ENCODE measurements around the gene SPOCK1. TPM values are rescaled to one million over a fixed set of nuclear protein-coding genes. Genes with fewer than 3 reads are reported as not detected.

SPOCK1 gene
- polyA plus RNA-seq, 3 donors: 1.8 to 5.7 (median 2.1) TPM

DNA sequence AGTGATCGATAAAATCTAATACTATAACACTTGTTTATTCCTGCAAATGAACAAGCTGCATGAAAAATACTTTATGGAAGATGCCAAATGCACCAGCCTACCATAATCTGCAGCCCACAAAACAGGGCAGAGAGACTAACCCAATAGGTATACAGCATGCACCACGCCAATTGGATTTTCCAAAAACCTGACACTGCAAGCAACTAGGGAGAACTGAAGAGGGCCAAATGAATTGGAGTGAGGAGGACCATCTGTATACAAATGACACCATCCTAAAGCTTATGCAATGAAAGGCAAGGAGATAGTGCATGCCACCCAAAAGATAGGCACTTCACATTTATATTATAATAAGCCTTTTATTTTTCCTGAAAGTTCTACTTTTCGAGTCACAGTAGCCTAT lies 100.4 kb downstream of the SPOCK1 start:
- DNase-seq: no peak
- H3K9ac ChIP-seq (ENCODE audit: insufficient read depth, low read length, poor library complexity, severe bottlenecking): no peak overlapping the region
- no CpG with 5 or more reads among the region's 3 CpGs for WGBS (ENCODE audit: insufficient coverage)

DNA sequence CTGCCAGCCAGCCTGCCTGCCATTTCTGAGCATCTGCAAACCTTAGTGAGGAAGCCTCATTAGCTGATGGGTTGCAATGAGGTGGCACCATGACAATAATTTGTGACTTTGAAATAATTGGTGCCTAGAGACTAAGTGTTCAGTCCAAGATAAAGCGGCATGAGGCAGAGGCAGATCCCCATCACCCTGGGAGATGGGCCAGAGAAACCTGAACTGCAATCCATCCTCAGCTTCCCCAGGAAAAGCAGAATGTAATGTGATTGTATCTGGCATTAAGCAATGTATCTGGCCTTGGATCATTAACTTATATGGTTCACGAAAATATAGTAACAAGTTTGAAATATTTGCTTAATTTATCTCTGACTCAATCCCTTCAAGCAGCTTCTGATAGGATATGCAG lies 101.0 kb downstream of the SPOCK1 start:
- H3K36me3 Mint-ChIP-seq: no peaks in the 10 kb centered on the region
- H3K9me3 Mint-ChIP-seq: no peaks in the 10 kb centered on the region
- Histone ChIP-seq H3K9ac (ENCODE audit: insufficient read depth, low read length, poor library complexity, severe bottlenecking) (no peak overlapping the region), H3K4me2 (replicated peaks; ENCODE audit: extremely low read depth, low read length, poor library complexity, severe bottlenecking) (no peak overlapping the region), H3K9me3 (replicated peaks in 1 of 2; ENCODE audit: control insufficient read depth in 1 of 2, insufficient read depth in 1 of 2, low read length in 2 of 2) (no peaks in the 10 kb centered on the region), H2AFZ (ENCODE audit: insufficient read depth, low read depth, low read length, poor library complexity, severe bottlenecking) (no peak overlapping the region), H3K4me3 (replicated peaks in 1 of 3; ENCODE audit: low read depth in 2 of 3, low read length in 3 of 3) (no peak overlapping the region), H3K79me2 (ENCODE audit: insufficient read depth, low read length) (no peaks in the 10 kb centered on the region), H4K20me1 (ENCODE audit: insufficient read depth, low read length) (no peaks in the 10 kb centered on the region), H3K36me3 (replicated peaks in 1 of 2; ENCODE audit: control insufficient read depth in 1 of 2, insufficient read depth in 2 of 2, low read length in 2 of 2) (no peaks in the 10 kb centered on the region), H3K27me3 (ENCODE audit: control insufficient read depth in 2 of 2, insufficient read depth in 2 of 2, low read length in 2 of 2) (no peaks in the 10 kb centered on the region), H3K4me1 (ENCODE audit: control insufficient read depth in 1 of 2, insufficient read depth in 2 of 2, low read length in 2 of 2) (no peaks in the 10 kb centered on the region), H3K27ac (ENCODE audit: low read depth in 1 of 2, low read length in 2 of 2) (no peak overlapping the region)
- DNase-seq: no peak
- H3K4me1 Mint-ChIP-seq: peaks cover under 1% of the 10 kb centered on the region
- H3K27me3 Mint-ChIP-seq (ENCODE audit: low read depth in 3 of 3): peaks cover 3 to 7% (median 6%) of the 10 kb centered on the region in 3 donors
- H3K4me3 Mint-ChIP-seq: no peak overlapping the region
- intact Hi-C loops (cut with micrococcal nuclease): no loop called here
- WGBS (ENCODE audit: insufficient coverage): no CpG with 5 or more reads among the region's 2 CpGs
- no peak overlapping the region for H3K27ac Mint-ChIP-seq
- TF ChIP-seq, protein P1, sequence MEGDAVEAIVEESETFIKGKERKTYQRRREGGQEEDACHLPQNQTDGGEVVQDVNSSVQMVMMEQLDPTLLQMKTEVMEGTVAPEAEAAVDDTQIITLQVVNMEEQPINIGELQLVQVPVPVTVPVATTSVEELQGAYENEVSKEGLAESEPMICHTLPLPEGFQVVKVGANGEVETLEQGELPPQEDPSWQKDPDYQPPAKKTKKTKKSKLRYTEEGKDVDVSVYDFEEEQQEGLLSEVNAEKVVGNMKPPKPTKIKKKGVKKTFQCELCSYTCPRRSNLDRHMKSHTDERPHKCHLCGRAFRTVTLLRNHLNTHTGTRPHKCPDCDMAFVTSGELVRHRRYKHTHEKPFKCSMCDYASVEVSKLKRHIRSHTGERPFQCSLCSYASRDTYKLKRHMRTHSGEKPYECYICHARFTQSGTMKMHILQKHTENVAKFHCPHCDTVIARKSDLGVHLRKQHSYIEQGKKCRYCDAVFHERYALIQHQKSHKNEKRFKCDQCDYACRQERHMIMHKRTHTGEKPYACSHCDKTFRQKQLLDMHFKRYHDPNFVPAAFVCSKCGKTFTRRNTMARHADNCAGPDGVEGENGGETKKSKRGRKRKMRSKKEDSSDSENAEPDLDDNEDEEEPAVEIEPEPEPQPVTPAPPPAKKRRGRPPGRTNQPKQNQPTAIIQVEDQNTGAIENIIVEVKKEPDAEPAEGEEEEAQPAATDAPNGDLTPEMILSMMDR (IDR thresholded peaks at IDR 0.05): no peak

More for the DNA sequence above, 100.4 kb downstream of the SPOCK1 start:
- no peaks in the 10 kb centered on the region for H3K9me3 ChIP-seq (replicated peaks in 1 of 2; ENCODE audit: control insufficient read depth in 1 of 2, insufficient read depth in 1 of 2, low read length in 2 of 2)
- H3K4me3 Mint-ChIP-seq: no peak overlapping the region
- H2AFZ ChIP-seq (ENCODE audit: insufficient read depth, low read depth, low read length, poor library complexity, severe bottlenecking): no peak overlapping the region
- no peak overlapping the region for H3K4me2 ChIP-seq (replicated peaks; ENCODE audit: extremely low read depth, low read length, poor library complexity, severe bottlenecking)
- H3K27ac Mint-ChIP-seq: no peak overlapping the region
- no peaks in the 10 kb centered on the region for H3K36me3 Mint-ChIP-seq
- peaks cover 5% of the 10 kb centered on the region for H3K4me1 Mint-ChIP-seq
- no peaks in the 10 kb centered on the region for H3K4me1 ChIP-seq (ENCODE audit: control insufficient read depth in 1 of 2, insufficient read depth in 2 of 2, low read length in 2 of 2)
- no peak overlapping the region for H3K4me3 ChIP-seq (replicated peaks in 1 of 3; ENCODE audit: low read depth in 2 of 3, low read length in 3 of 3)
- H3K27me3 ChIP-seq (ENCODE audit: control insufficient read depth in 2 of 2, insufficient read depth in 2 of 2, low read length in 2 of 2): no peaks in the 10 kb centered on the region
- H3K79me2 ChIP-seq (ENCODE audit: insufficient read depth, low read length): no peaks in the 10 kb centered on the region
- TF ChIP-seq, protein P1 (IDR thresholded peaks at IDR 0.05): no peak
- no peaks in the 10 kb centered on the region for H3K9me3 Mint-ChIP-seq
- H3K27ac ChIP-seq (ENCODE audit: low read depth in 1 of 2, low read length in 2 of 2): no peak overlapping the region
- no peaks in the 10 kb centered on the region for H3K36me3 ChIP-seq (replicated peaks in 1 of 2; ENCODE audit: control insufficient read depth in 1 of 2, insufficient read depth in 2 of 2, low read length in 2 of 2)
- no peaks in the 10 kb centered on the region for H4K20me1 ChIP-seq (ENCODE audit: insufficient read depth, low read length)
- peaks cover 4 to 7% (median 6%) of the 10 kb centered on the region in 3 donors for H3K27me3 Mint-ChIP-seq (ENCODE audit: low read depth in 3 of 3)
- intact Hi-C loops (cut with micrococcal nuclease): no loop called here
